Dermis microvascular lymphatic vessel endothelial cell (primary cell): ENCODE results near the gene SKI. TPM values are rescaled to one million over a fixed set of nuclear protein-coding genes. Genes with fewer than 3 reads are reported as not detected.

Experiments
- DNase-seq, 2 donors: peaks; one replicate each; pipeline versions ENCODE4 v3.0.0 to v3.0.0-alpha.2; 2010; ENCODE audit warnings: low read depth in 2 of 2
- total RNA-seq: library from RNA; depleted of rRNA; stranded (reverse); fragments of >200 nt; gene quantifications from 2 replicates; pipeline ENCODE4 v1.2.1, GENCODE V29; 2014

Gene SKI
- total RNA-seq, 1 donor from 2014 or later, result 12.7 TPM

GRCh38 chr1:2194319-2194897 is 33.7 kb upstream of the SKI start, which contains the start of gene FAAP20:
Gene FAAP20, minus strand, starts transcription at chr1:2194772. Its CDS starts 23 bp downstream, at chr1:2194749.
- DNase-seq, result peak in 1 of 2 donors; percentile 65

- DNase-seq, result peak; percentile 64 to 84
Measured at GRCh38 chr1:2194898-2195673, 33.0 kb upstream of the SKI start.

GRCh38 chr1:2195785-2196184 is 32.3 kb upstream of the SKI start:
- DNase-seq, result no peak

GRCh38 chr1:2196901-2197638 is 31.0 kb upstream of the SKI start:
- no peak for DNase-seq

GRCh38 chr1:2197707-2198165 is 30.4 kb upstream of the SKI start:
- DNase-seq, result no peak

- no peak for DNase-seq
Measured at GRCh38 chr1:2198571-2198970, 29.5 kb upstream of the SKI start.

GRCh38 chr1:2199042-2199810 is 28.9 kb upstream of the SKI start:
- DNase-seq, result peak; percentile 72 to 91

- no peak for DNase-seq
Measured at GRCh38 chr1:2200308-2200943, 27.7 kb upstream of the SKI start.

- DNase-seq, result no peak
Measured at GRCh38 chr1:2201062-2201461, 27.1 kb upstream of the SKI start.

GRCh38 chr1:2202008-2202575 is 26.0 kb upstream of the SKI start:
- no peak for DNase-seq

GRCh38 chr1:2202843-2203601 is 25.1 kb upstream of the SKI start:
- DNase-seq, result no peak

- no peak for DNase-seq
Measured at GRCh38 chr1:2203671-2204414, 24.3 kb upstream of the SKI start.

- peak in 1 of 2 donors; percentile 87 for DNase-seq
Measured at GRCh38 chr1:2204415-2205190, 23.5 kb upstream of the SKI start.

GRCh38 chr1:2205191-2205952 is 22.7 kb upstream of the SKI start:
- peak; percentile 84 to 97 for DNase-seq

GRCh38 chr1:2206813-2207487 is 21.2 kb upstream of the SKI start:
- DNase-seq, result no peak

GRCh38 chr1:2208309-2209239 is 19.5 kb upstream of the SKI start:
- peak; percentile 69 to 82 for DNase-seq
